A549 (cell line): ENCODE results near the gene PDS5B. TPM values are rescaled to one million over a fixed set of nuclear protein-coding genes. Genes with fewer than 3 reads are reported as not detected.

Experiments
- ATAC-seq, 2 experiments: fragments of 200-7000 bp in 1 of 2; fragments of >200 bp in 1 of 2; cut with Nextera tagmentation in 1 of 2; cut with Tn5 transposase in 1 of 2; 3 replicates each; pipeline versions ENCODE4 v1.8.0 to v1.9.1; 2018 to 2020; ENCODE audit warnings: mild to moderate bottlenecking in 1 of 2, moderate library complexity in 1 of 2
- CTCF ChIA-PET: fragments of 300-600 bp; sonication (Branson Sonifier 250); formaldehyde crosslinking; extraction: SDS; loops from one replicate; lab custom pipeline; 2021; ENCODE audit warnings: antibody characterized with exemption, inconsistent platforms; lab: Yijun Ruan, JAX
- POLR2A ChIA-PET: fragments of 350-600 bp; formaldehyde crosslinking; extraction: SDS; loops from one replicate; lab custom pipeline; 2021; ENCODE audit warnings: antibody characterized with exemption, inconsistent platforms; lab: Yijun Ruan, JAX
- DNase-seq, 2 experiments: peaks; one replicate each; pipeline versions ENCODE4 v3.0.0 to v3.0.0-alpha.2; 2011 to 2016; ENCODE audit warnings: low read depth in 1 of 2, low spot score in 1 of 2
- FAIRE-seq: peaks from 2 replicates; lab custom pipeline; 2011; peaks lifted over from hg19 to GRCh38; lab: Jason Lieb, UNC
- H3K27ac ChIP-seq, 2 experiments: fragments of >200 bp; sonication (Bioruptor Twin); formaldehyde crosslinking; 3 replicates each; pipeline ENCODE4 v1.5.1; 2016 to 2017
- H3K4me1 ChIP-seq: fragments of >200 bp; sonication (Bioruptor Twin); formaldehyde crosslinking; 3 replicates; pipeline ENCODE4 v1.6.1; 2016
- H3K4me2 ChIP-seq: fragments of >200 bp; sonication (Bioruptor Twin); formaldehyde crosslinking; 3 replicates; pipeline ENCODE4 v1.6.1; 2016
- H3K4me3 ChIP-seq: fragments of >200 bp; sonication (Bioruptor Twin); formaldehyde crosslinking; 3 replicates; pipeline ENCODE4 v1.5.1; 2016
- H3K9me3 ChIP-seq: fragments of >200 bp; sonication (Bioruptor Twin); formaldehyde crosslinking; 3 replicates; pipeline ENCODE4 v1.6.1; 2016
- CBX2 ChIP-seq: fragments of 200-600 bp; sonication (generic); IDR thresholded peaks from 2 replicates; pipeline ENCODE4 v1.6.1; 2016; ENCODE audit warnings: low read depth, mild to moderate bottlenecking, borderline replicate concordance
- CBX8 ChIP-seq: fragments of 200-600 bp; sonication (generic); IDR thresholded peaks from 2 replicates; pipeline ENCODE4 v1.6.1; 2016
- CHD4 ChIP-seq: fragments of 200-600 bp; sonication (generic); IDR thresholded peaks from 2 replicates; pipeline ENCODE4 v1.6.1; 2016; ENCODE audit warnings: antibody characterized with exemption, mild to moderate bottlenecking, borderline replicate concordance
- EHMT2 ChIP-seq: fragments of 200-600 bp; sonication (generic); IDR thresholded peaks from 2 replicates; pipeline ENCODE4 v1.6.1; 2016; ENCODE audit warnings: antibody characterized with exemption, low read depth, mild to moderate bottlenecking, moderate library complexity
- ESRRA ChIP-seq: fragments of 150-350 bp; IDR thresholded peaks from 2 replicates; pipeline ENCODE4 v1.6.1; 2014; ENCODE audit warnings: mild to moderate bottlenecking, low read length, borderline replicate concordance
- FOXS1 ChIP-seq: fragments of 250-450 bp; sonication (Bioruptor Pico); IDR thresholded peaks from 2 replicates; pipeline ENCODE4 v1.5.0; 2020; ENCODE audit warnings: mild to moderate bottlenecking, moderate library complexity
- HDAC2 ChIP-seq: fragments of 200-600 bp; sonication (generic); IDR thresholded peaks from 2 replicates; pipeline ENCODE4 v1.6.1; 2016
- HOXB13 ChIP-seq: fragments of 250-450 bp; sonication (Bioruptor Pico); IDR thresholded peaks from 2 replicates; pipeline ENCODE4 v1.5.0; 2020; ENCODE audit warnings: low read depth, mild to moderate bottlenecking, moderate library complexity
- KDM1A ChIP-seq: fragments of 200-600 bp; sonication (generic); IDR thresholded peaks from 2 replicates; pipeline ENCODE4 v1.6.1; 2016; ENCODE audit warnings: low read depth, mild to moderate bottlenecking
- NFE2L2 ChIP-seq: fragments of 150-350 bp; conservative IDR thresholded peaks from 2 replicates; pipeline ENCODE4 v1.6.1; 2014; ENCODE audit warnings: low read length
- NPAS2 ChIP-seq: fragments of 250-450 bp; sonication (Bioruptor Pico); IDR thresholded peaks from 2 replicates; pipeline ENCODE4 v1.8.0; 2022; ENCODE audit warnings: mild to moderate bottlenecking, moderate library complexity, borderline replicate concordance
- PHF8 ChIP-seq: fragments of 200-600 bp; sonication (generic); IDR thresholded peaks from 2 replicates; pipeline ENCODE4 v1.6.1; 2016; ENCODE audit warnings: low read depth, mild to moderate bottlenecking, antibody characterized with exemption, moderate library complexity, borderline replicate concordance
- POLR2A ChIP-seq: IDR thresholded peaks from 2 replicates; pipeline ENCODE4 v1.6.1; 2012; ENCODE audit warnings: mild to moderate bottlenecking, low read length
- POLR2AphosphoS2 ChIP-seq: conservative IDR thresholded peaks from 2 replicates; pipeline ENCODE4 v1.6.1; 2012; ENCODE audit warnings: low read length, improper control_type of control experiment, inconsistent platforms
- RAD21 ChIP-seq, 2 experiments: fragments of >200 bp in 1 of 2; sonication (Bioruptor Twin) in 1 of 2; formaldehyde crosslinking in 1 of 2; IDR thresholded peaks in 1 of 2; conservative IDR thresholded peaks in 1 of 2; 2 replicates in 1 of 2; 3 replicates in 1 of 2; pipeline ENCODE4 v1.6.1; 2012 to 2018; ENCODE audit warnings: inconsistent platforms in 1 of 2
- RARB ChIP-seq: fragments of 250-450 bp; sonication (Bioruptor Pico); IDR thresholded peaks from 2 replicates; pipeline ENCODE4 v1.8.0; 2021; ENCODE audit warnings: mild to moderate bottlenecking, moderate library complexity
- RFX5 ChIP-seq: fragments of 450-650 bp; IDR thresholded peaks from 2 replicates; pipeline ENCODE4 v1.7.1; 2014; ENCODE audit warnings: antibody characterized with exemption, mild to moderate bottlenecking, moderate library complexity
- RNF2 ChIP-seq: fragments of 200-600 bp; sonication (generic); IDR thresholded peaks from 2 replicates; pipeline ENCODE4 v1.6.1; 2016; ENCODE audit warnings: low read depth, mild to moderate bottlenecking, antibody characterized with exemption, moderate library complexity, borderline replicate concordance
- SMC3 ChIP-seq: fragments of >200 bp; sonication (Bioruptor Twin); formaldehyde crosslinking; IDR thresholded peaks from 3 replicates; pipeline ENCODE4 v1.6.1; 2018; ENCODE audit warnings: inconsistent platforms
- TFCP2L1 ChIP-seq: fragments of 250-450 bp; sonication (Bioruptor Pico); IDR thresholded peaks from 2 replicates; pipeline ENCODE4 v1.5.0; 2021; ENCODE audit warnings: mild to moderate bottlenecking
- ZC3H11A ChIP-seq: fragments of 450-650 bp; IDR thresholded peaks from 2 replicates; pipeline ENCODE4 v1.6.1; 2014; ENCODE audit warnings: antibody characterized with exemption, mild to moderate bottlenecking
- ZNF302 ChIP-seq: fragments of 250-450 bp; sonication (Bioruptor Pico); IDR thresholded peaks from 2 replicates; pipeline ENCODE4 v1.9.0; 2021; ENCODE audit warnings: inconsistent platforms, mild to moderate bottlenecking, moderate library complexity
- WGBS: methylation state at CpG from one replicate; pipeline ENCODE4 v1.1.6; 2017; ENCODE audit errors: missing lambda C conversion rate; 5-methylcytosine and 5-hydroxymethylcytosine counted together
- polyA plus RNA-seq, 4 experiments: library from polyadenylated mRNA; depleted of rRNA in 3 of 4; stranded (reverse); fragments of >200 nt; fragmentation: RNase III in 1 of 4; extraction: RNeasy Plus Mini Kit Qiagen cat#74134 plus additional on column Dnase treatment in 1 of 4; gene quantifications; 2 replicates in 3 of 4; 3 replicates in 1 of 4; pipeline ENCODE4 v1.2.3, GENCODE V29; 2011 to 2017
- TF ChIP-seq, protein P1 (sequence below): fragments of 250-450 bp; sonication (Bioruptor Pico); IDR thresholded peaks from 2 replicates; pipeline ENCODE4 v1.5.0; 2021; ENCODE audit warnings: mild to moderate bottlenecking, moderate library complexity, borderline replicate concordance
- TF ChIP-seq, protein P2 (sequence below): fragments of >200 bp; sonication (Bioruptor Twin); formaldehyde crosslinking; IDR thresholded peaks from 3 replicates; pipeline ENCODE4 v1.5.1; 2016

The PDS5B gene
- polyA plus RNA-seq, 2 of the 4 experiments (the other 2 are of a cell fraction), result 10.6 to 16.0 TPM

DNA sequence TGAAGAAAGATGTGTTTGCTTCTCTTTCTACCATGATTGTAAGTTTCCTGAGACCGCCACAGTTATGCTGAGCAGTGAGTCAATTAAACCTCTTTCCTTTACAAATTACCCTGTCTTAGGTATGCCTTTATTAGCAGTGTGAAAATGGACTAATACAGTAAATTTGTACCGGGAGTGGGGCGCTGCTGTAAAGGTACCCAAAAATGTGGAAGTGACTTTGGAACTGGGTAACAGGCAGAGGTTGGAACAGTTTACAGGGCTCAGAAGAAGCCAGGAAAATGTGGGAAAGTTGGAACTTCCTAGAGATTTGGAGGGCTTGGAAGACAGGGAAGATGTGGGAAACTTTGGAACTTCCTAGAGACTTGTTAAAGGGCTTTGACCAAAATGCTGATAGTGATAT, 9.2 kb upstream of the PDS5B start:
- no peak for ATAC-seq
- no peak for FAIRE-seq
- ChIA-PET CTCF (interaction anchor here (1.3 kb wide), 1 partner anchor 9 kb away, joined by 5 read pairs; the partner anchor contains the start of gene PDS5B), POLR2A (no interaction called here)
- WGBS, result 80% methylated on average over 3 of the region's 3 CpGs
- Histone ChIP-seq H3K4me2 (no peak overlapping the region), H3K9me3 (peaks cover 13% of the 10 kb centered on the region), H3K27ac (no peak overlapping the region), H3K4me3 (no peak overlapping the region), H3K4me1 (no peaks in the 10 kb centered on the region)
- DNase-seq, result no peak
- TF ChIP-seq ESRRA (no peak), HDAC2 (no peak), KDM1A (no peak), CBX8 (no peak), PHF8 (no peak), ZC3H11A (no peak), RARB (CRISPR knock-in tag) (no peak), CBX2 (no peak), RFX5 (no peak), CHD4 (no peak), HOXB13 (no peak), NPAS2 (CRISPR knock-in tag) (no peak), FOXS1 (CRISPR knock-in tag) (no peak), NFE2L2 (no peak), ZNF302 (CRISPR knock-in tag) (no peak), POLR2A (no peak), TFCP2L1 (CRISPR knock-in tag) (no peak), EHMT2 (no peak)
- TF ChIP-seq, protein P1, sequence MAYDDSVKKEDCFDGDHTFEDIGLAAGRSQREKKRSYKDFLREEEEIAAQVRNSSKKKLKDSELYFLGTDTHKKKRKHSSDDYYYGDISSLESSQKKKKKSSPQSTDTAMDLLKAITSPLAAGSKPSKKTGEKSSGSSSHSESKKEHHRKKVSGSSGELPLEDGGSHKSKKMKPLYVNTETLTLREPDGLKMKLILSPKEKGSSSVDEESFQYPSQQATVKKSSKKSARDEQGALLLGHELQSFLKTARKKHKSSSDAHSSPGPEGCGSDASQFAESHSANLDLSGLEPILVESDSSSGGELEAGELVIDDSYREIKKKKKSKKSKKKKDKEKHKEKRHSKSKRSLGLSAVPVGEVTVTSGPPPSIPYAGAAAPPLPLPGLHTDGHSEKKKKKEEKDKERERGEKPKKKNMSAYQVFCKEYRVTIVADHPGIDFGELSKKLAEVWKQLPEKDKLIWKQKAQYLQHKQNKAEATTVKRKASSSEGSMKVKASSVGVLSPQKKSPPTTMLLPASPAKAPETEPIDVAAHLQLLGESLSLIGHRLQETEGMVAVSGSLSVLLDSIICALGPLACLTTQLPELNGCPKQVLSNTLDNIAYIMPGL (CRISPR knock-in tag), result no peak

DNA sequence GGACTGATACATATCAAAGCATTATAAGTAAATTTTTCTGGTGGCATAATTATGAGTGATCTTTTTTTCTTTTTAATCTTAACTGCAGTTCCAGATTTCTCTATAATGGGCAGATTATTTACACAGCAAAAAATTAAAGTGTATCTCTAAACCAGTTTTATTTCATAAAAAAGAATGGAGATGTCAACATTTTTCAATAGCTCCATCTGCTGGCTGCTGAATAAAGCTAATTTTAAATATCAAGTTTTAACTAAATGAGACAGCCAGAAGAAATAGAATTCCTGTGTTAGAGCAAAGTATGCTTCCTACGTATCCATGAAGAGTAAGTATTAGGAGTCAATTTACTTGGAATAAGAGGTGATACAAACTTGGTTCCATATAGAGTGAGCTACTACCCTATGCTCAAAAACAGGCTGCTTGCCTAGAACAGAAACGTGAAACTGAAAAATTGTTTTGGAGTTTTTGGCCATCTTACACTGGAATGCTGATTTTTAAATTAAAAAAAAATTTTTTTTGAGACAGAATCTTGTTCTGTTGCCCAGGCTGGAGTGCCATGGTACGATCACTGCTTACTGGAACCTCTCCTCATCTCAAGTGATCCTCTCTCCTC, 5.0 kb upstream of the PDS5B start:
- ChIA-PET POLR2A (interaction anchor here (0.6 kb wide), 1 partner anchor 50 kb away, joined by 3 read pairs; no protein-coding TSS in a partner anchor), CTCF (interaction anchor here (0.6 to 2.1 kb wide), 15 partner anchors 10 to 671 kb away, joined by 3 to 14 read pairs (median 3); no protein-coding TSS in a partner anchor)
- Histone ChIP-seq H3K4me1 (no peaks in the 10 kb centered on the region), H3K4me3 (no peak overlapping the region), H3K27ac (no peak overlapping the region), H3K4me2 (no peak overlapping the region), H3K9me3 (peaks cover 13% of the 10 kb centered on the region)
- no peak for ATAC-seq
- TF ChIP-seq EHMT2 (no peak), TFCP2L1 (CRISPR knock-in tag) (no peak), SMC3 (peak; percentile 51; the same call in 2 of the 3 replicates), POLR2AphosphoS2 (no peak), RNF2 (no peak), RAD21 (conservative IDR thresholded peaks at IDR 0.05 in 1 of 2, IDR thresholded peaks at IDR 0.05 in 1 of 2) (peak; percentile 38 to 42; a peak in 4 of 5 replicates)
- TF ChIP-seq, protein P2, sequence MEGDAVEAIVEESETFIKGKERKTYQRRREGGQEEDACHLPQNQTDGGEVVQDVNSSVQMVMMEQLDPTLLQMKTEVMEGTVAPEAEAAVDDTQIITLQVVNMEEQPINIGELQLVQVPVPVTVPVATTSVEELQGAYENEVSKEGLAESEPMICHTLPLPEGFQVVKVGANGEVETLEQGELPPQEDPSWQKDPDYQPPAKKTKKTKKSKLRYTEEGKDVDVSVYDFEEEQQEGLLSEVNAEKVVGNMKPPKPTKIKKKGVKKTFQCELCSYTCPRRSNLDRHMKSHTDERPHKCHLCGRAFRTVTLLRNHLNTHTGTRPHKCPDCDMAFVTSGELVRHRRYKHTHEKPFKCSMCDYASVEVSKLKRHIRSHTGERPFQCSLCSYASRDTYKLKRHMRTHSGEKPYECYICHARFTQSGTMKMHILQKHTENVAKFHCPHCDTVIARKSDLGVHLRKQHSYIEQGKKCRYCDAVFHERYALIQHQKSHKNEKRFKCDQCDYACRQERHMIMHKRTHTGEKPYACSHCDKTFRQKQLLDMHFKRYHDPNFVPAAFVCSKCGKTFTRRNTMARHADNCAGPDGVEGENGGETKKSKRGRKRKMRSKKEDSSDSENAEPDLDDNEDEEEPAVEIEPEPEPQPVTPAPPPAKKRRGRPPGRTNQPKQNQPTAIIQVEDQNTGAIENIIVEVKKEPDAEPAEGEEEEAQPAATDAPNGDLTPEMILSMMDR, result peak; percentile 50
- 27% methylated on average over 3 of the region's 3 CpGs for WGBS
- FAIRE-seq, result no peak
- no peak for DNase-seq
